ENCODE data around the gene TCF12. TPM values are rescaled to one million over a fixed set of nuclear protein-coding genes. Genes with fewer than 3 reads are reported as not detected.

Gene TCF12
- total RNA-seq, 1 donor from 2014 or later, result 112 TPM

DNA sequence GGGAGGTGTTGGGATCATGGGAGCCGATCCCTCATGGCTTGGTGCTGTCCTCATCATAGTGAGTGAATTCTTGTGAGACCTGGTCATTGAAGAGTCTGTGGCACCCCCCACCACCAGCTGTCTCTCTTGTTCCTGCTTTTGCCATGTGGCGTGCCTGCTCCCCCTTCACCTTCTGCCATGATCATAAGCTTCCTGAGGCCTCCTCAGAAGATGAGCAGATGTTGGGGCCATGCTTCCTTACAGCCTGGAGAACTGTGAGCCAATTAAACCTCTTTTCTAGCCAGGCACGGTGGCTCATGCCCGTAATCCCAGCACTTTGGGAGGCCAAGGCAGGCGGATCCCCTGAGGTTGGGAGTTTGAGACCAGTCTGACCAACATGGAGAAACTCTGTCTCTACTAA, 420.9 kb downstream of the TCF12 start:
- Mint-ChIP-seq H3K27me3 (ENCODE audit: low read depth, unreplicated experiment) (no peaks in the 10 kb centered on the region), H3K4me1 (ENCODE audit: low read depth, unreplicated experiment) (peaks cover 9% of the 10 kb centered on the region), H3K27ac (ENCODE audit: unreplicated experiment) (no peak overlapping the region), H3K36me3 (ENCODE audit: low read depth, unreplicated experiment) (no peaks in the 10 kb centered on the region), H3K9me3 (ENCODE audit: unreplicated experiment) (no peaks in the 10 kb centered on the region), H3K4me3 (ENCODE audit: unreplicated experiment) (no peak overlapping the region)
- no peaks in the 10 kb centered on the region for H3K36me3 ChIP-seq (ENCODE audit: insufficient read depth, low read length)
- no peak overlapping the region for H3K27ac ChIP-seq (ENCODE audit: low read depth, low read length)
- H3K4me1 ChIP-seq (ENCODE audit: insufficient read depth, low read length), result peaks cover 10% of the 10 kb centered on the region
- H3K4me2 ChIP-seq (ENCODE audit: low read length), result no peak overlapping the region
- TF ChIP-seq, protein P1, sequence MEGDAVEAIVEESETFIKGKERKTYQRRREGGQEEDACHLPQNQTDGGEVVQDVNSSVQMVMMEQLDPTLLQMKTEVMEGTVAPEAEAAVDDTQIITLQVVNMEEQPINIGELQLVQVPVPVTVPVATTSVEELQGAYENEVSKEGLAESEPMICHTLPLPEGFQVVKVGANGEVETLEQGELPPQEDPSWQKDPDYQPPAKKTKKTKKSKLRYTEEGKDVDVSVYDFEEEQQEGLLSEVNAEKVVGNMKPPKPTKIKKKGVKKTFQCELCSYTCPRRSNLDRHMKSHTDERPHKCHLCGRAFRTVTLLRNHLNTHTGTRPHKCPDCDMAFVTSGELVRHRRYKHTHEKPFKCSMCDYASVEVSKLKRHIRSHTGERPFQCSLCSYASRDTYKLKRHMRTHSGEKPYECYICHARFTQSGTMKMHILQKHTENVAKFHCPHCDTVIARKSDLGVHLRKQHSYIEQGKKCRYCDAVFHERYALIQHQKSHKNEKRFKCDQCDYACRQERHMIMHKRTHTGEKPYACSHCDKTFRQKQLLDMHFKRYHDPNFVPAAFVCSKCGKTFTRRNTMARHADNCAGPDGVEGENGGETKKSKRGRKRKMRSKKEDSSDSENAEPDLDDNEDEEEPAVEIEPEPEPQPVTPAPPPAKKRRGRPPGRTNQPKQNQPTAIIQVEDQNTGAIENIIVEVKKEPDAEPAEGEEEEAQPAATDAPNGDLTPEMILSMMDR (IDR thresholded peaks at IDR 0.05; ENCODE audit: insufficient read depth, low read depth, low read length), result no peak
- no peak for TF ChIP-seq EZH2 (IDR thresholded peaks at IDR 0.05; ENCODE audit: insufficient read depth, low read length)
- H3K27me3 ChIP-seq (ENCODE audit: insufficient read depth, low read length), result no peaks in the 10 kb centered on the region
- no peak for DNase-seq (ENCODE audit: low read depth)
- H2AFZ ChIP-seq (ENCODE audit: low read depth, low read length), result no peak overlapping the region
- no peak for FAIRE-seq
- H3K79me2 ChIP-seq (ENCODE audit: insufficient read depth, low read length), result no peaks in the 10 kb centered on the region
- no peak overlapping the region for H3K4me3 ChIP-seq (ENCODE audit: insufficient read depth, low read depth, low read length)
- H3K9me3 ChIP-seq (ENCODE audit: insufficient read depth, low read depth, low read length), result no peaks in the 10 kb centered on the region
- H3K9ac ChIP-seq (ENCODE audit: low read length), result no peak overlapping the region
- no peaks in the 10 kb centered on the region for H4K20me1 ChIP-seq (ENCODE audit: insufficient read depth, low read length)

Other genes starting within 250 kb of the TCF12 start
- 13.7 and 14.5 TPM in 2 replicates for gene ZNF280D, start 185.1 kb upstream of the TCF12 start, total RNA-seq